Colonic mucosa (tissue), 4 donors: ENCODE measurements around the gene PDE7B. TPM values are rescaled to one million over a fixed set of nuclear protein-coding genes. Genes with fewer than 3 reads are reported as not detected.

Experiments
- DNase-seq: peaks from one replicate; pipeline ENCODE4 v3.0.0-alpha.2; 2020
- H3K27ac ChIP-seq: fragments of 200-600 bp; one replicate; pipeline ENCODE4 v1.8.0; 2021
- H3K27me3 ChIP-seq: fragments of 200-600 bp; one replicate; pipeline ENCODE4 v1.8.0; 2021
- H3K36me3 ChIP-seq: fragments of 200-600 bp; one replicate; pipeline ENCODE4 v1.8.0; 2021
- H3K4me1 ChIP-seq: fragments of 200-600 bp; one replicate; pipeline ENCODE4 v1.8.0; 2021; ENCODE audit warnings: mild to moderate bottlenecking
- H3K4me3 ChIP-seq: fragments of 200-600 bp; one replicate; pipeline ENCODE4 v1.8.0; 2021
- H3K9ac ChIP-seq, 2 donors: one replicate each; pipeline ENCODE4 v1.7.0; 2013; ENCODE audit warnings: control low read depth in 2 of 2, low read depth in 2 of 2, low read length in 2 of 2
- H3K9me3 ChIP-seq: fragments of 200-600 bp; one replicate; pipeline ENCODE4 v1.8.0; 2021
- intact Hi-C: fragments of 100-400 bp; cut with DNase I; formaldehyde crosslinking; loops from one replicate; pipeline ENCODE4 v1.14.1; 2022
- total RNA-seq, 2 donors: library from RNA; stranded (reverse); fragmentation: NEBNext Ultra II Directional in 1 of 2; extraction: Animal tissue kit (Norgen Biotek cat#: 25700) in 1 of 2; gene quantifications; one replicate each; pipeline ENCODE4 v1.2.1, GENCODE V29; 2021
- TF ChIP-seq, protein P1 (sequence below): fragments of 200-600 bp; IDR thresholded peaks from one replicate; pipeline ENCODE4 v1.8.0; 2022; ENCODE audit warnings: antibody characterized with exemption, mild to moderate bottlenecking
- donor health status: healthy.
- donor health status: DM: no; HTN: no; CAD: no.
- donor health status: DM: no; HTN: no; CAD: no.

The PDE7B gene
- total RNA-seq, 2 donors from 2014 or later = 1.0 to 1.4 TPM

DNA sequence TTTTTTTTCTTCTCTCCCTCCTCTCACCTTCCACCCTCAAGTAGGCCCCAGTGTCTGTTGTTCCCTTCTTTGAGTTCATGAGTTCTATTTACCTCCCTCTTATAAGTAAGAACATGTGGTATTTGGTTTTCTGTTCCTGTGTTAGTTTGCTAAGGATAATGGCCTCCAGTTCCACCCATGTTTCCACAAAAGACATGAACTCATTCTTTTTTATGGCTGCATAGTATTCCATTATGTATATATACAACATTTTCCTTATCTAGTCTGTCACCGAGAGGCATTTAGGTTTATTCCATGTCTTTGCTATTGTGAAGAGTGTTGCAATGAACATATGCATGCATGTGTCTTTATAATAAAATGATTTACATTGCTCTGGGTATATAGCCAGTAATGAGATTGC lies 147.9 kb downstream of the PDE7B start:
- no peak for DNase-seq
- Histone ChIP-seq H3K4me3 (no peak overlapping the region), H3K27me3 (no peaks in the 10 kb centered on the region), H3K9me3 (no peaks in the 10 kb centered on the region), H3K27ac (no peak overlapping the region), H3K4me1 (no peaks in the 10 kb centered on the region), H3K9ac (no peak overlapping the region), H3K36me3 (no peaks in the 10 kb centered on the region)
- intact Hi-C loops = no loop called here
- TF ChIP-seq, protein P1, sequence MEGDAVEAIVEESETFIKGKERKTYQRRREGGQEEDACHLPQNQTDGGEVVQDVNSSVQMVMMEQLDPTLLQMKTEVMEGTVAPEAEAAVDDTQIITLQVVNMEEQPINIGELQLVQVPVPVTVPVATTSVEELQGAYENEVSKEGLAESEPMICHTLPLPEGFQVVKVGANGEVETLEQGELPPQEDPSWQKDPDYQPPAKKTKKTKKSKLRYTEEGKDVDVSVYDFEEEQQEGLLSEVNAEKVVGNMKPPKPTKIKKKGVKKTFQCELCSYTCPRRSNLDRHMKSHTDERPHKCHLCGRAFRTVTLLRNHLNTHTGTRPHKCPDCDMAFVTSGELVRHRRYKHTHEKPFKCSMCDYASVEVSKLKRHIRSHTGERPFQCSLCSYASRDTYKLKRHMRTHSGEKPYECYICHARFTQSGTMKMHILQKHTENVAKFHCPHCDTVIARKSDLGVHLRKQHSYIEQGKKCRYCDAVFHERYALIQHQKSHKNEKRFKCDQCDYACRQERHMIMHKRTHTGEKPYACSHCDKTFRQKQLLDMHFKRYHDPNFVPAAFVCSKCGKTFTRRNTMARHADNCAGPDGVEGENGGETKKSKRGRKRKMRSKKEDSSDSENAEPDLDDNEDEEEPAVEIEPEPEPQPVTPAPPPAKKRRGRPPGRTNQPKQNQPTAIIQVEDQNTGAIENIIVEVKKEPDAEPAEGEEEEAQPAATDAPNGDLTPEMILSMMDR = no peak

DNA sequence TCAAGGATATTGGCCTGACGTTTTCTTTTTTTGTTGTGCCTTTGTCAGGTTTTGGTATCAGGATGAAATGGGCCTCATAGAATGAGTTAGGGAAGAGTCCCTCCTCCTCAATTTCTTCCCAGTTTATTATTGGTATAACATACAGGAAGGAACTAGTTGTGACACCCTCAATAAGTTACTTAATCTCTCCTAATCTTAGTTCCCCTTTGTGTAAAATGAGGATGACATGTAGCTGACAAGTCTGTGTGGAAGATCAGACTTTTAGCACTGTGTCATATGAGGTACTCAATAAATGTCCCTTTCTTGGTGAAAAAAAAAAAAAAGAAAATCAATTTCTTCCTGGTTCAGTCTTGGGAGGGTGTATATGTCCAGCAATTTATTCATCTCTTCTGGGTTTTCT lies 155.8 kb downstream of the PDE7B start:
- Histone ChIP-seq H3K9me3 (no peaks in the 10 kb centered on the region), H3K36me3 (no peaks in the 10 kb centered on the region), H3K9ac (no peak overlapping the region), H3K27me3 (no peaks in the 10 kb centered on the region), H3K4me3 (no peak overlapping the region), H3K4me1 (no peaks in the 10 kb centered on the region), H3K27ac (no peak overlapping the region)
- no peak for DNase-seq
- TF ChIP-seq, protein P1 = no peak
- intact Hi-C loops = no loop called here

DNA sequence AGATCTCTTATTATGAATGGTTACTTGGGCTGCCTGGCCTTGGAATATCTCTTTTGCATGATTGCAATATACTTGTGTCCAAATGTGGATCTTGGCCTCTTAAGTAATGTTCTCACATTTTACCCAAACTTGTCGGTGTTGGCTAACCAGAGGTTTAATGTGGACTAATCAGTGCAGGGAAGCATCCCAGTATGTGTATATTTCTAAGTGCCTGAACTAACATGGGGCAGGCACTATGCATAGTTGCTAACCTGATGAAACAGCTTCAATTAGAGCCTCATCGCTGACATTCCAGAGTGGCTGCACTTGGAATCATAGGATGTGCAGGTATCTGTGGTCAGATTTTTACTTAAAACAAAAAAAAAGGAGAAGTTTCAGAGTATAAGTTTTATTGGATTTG lies 160.0 kb downstream of the PDE7B start:
- intact Hi-C loops = no loop called here
- H3K9ac ChIP-seq = no peak overlapping the region
- H3K27me3 ChIP-seq = no peaks in the 10 kb centered on the region
- H3K4me1 ChIP-seq = no peaks in the 10 kb centered on the region
- TF ChIP-seq, protein P1 = no peak
- H3K9me3 ChIP-seq = no peaks in the 10 kb centered on the region
- H3K36me3 ChIP-seq = no peaks in the 10 kb centered on the region
- DNase-seq = no peak
- no peak overlapping the region for H3K27ac ChIP-seq
- no peak overlapping the region for H3K4me3 ChIP-seq

DNA sequence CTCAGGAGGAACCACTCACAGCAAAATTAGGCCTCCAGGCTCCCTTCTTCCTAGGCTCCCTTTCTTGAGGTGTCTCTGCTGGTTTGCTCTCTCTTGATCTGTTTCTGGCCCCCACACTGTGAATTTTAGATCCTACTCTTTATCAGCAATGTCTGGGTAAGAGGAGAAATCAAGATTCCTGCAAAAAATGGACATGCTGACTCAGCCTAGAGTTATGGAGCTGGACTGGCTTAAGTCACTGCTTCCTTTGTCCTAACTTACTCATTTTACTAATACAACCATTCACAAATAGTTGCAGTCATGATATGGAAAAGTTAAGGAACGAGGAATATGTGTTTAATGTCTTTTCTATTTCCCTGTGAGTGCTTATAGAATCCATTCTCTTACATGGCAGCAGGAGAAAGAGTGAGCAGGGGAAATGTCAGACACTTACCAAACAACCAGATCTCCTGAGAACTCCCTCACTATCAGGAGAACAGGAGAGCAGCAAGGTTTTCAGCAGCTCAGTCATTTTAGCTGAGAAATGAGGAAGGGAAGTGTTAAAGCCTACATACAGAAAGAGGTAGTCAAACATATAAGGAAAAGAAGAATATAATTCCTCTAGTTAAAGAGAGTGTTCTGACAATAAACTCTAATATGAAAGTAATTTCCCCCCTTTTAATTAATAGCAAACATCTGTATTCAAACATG lies 160.8 kb downstream of the PDE7B start:
- no peak for DNase-seq
- intact Hi-C loops = no loop called here
- no peaks in the 10 kb centered on the region for H3K9me3 ChIP-seq
- no peaks in the 10 kb centered on the region for H3K4me1 ChIP-seq
- no peak overlapping the region for H3K4me3 ChIP-seq
- no peaks in the 10 kb centered on the region for H3K36me3 ChIP-seq
- H3K9ac ChIP-seq = no peak overlapping the region
- no peak overlapping the region for H3K27ac ChIP-seq
- no peaks in the 10 kb centered on the region for H3K27me3 ChIP-seq
- TF ChIP-seq, protein P1 = no peak

DNA sequence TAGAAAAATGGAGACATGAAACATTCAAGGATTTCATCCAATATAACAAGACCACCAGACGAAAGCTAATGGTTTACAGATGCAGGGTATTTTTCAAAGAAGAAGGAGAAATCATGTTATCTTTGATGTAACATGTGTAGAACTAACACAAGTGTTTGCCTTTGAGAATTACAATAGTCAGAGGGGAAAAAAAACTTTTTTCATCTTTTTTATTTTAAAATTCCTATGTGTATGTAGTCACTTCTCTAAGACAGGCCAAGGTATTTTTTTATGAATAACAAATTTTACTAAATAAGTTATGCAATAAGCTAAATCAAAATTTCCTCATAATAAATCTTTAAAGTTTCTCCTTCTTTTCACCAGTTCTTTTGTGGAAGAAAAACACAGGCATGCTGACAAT lies 161.4 kb downstream of the PDE7B start:
- Histone ChIP-seq H3K27ac (no peak overlapping the region), H3K9me3 (no peaks in the 10 kb centered on the region), H3K36me3 (no peaks in the 10 kb centered on the region), H3K9ac (no peak overlapping the region), H3K4me3 (no peak overlapping the region), H3K27me3 (no peaks in the 10 kb centered on the region), H3K4me1 (no peaks in the 10 kb centered on the region)
- TF ChIP-seq, protein P1 = no peak
- intact Hi-C loops = no loop called here
- DNase-seq = no peak
